Measurements from ENCODE around the gene GRB10.

The GRB10 gene

GRCh38 chr7:50559881-50560280, 222.8 kb downstream of the GRB10 start (continued):
- TF ChIP-seq, protein P1, sequence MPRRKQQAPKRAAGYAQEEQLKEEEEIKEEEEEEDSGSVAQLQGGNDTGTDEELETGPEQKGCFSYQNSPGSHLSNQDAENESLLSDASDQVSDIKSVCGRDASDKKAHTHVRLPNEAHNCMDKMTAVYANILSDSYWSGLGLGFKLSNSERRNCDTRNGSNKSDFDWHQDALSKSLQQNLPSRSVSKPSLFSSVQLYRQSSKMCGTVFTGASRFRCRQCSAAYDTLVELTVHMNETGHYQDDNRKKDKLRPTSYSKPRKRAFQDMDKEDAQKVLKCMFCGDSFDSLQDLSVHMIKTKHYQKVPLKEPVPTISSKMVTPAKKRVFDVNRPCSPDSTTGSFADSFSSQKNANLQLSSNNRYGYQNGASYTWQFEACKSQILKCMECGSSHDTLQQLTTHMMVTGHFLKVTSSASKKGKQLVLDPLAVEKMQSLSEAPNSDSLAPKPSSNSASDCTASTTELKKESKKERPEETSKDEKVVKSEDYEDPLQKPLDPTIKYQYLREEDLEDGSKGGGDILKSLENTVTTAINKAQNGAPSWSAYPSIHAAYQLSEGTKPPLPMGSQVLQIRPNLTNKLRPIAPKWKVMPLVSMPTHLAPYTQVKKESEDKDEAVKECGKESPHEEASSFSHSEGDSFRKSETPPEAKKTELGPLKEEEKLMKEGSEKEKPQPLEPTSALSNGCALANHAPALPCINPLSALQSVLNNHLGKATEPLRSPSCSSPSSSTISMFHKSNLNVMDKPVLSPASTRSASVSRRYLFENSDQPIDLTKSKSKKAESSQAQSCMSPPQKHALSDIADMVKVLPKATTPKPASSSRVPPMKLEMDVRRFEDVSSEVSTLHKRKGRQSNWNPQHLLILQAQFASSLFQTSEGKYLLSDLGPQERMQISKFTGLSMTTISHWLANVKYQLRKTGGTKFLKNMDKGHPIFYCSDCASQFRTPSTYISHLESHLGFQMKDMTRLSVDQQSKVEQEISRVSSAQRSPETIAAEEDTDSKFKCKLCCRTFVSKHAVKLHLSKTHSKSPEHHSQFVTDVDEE (CRISPR knock-in tag; IDR thresholded peaks at IDR 0.05) = no peak
- TF ChIP-seq OSR1 (CRISPR knock-in tag; IDR thresholded peaks at IDR 0.05) (no peak), ESRRG (CRISPR knock-in tag; IDR thresholded peaks at IDR 0.05) (no peak), TOX (CRISPR knock-in tag; IDR thresholded peaks at IDR 0.05; ENCODE audit: borderline replicate concordance) (no peak)
- TF ChIP-seq, protein P2, sequence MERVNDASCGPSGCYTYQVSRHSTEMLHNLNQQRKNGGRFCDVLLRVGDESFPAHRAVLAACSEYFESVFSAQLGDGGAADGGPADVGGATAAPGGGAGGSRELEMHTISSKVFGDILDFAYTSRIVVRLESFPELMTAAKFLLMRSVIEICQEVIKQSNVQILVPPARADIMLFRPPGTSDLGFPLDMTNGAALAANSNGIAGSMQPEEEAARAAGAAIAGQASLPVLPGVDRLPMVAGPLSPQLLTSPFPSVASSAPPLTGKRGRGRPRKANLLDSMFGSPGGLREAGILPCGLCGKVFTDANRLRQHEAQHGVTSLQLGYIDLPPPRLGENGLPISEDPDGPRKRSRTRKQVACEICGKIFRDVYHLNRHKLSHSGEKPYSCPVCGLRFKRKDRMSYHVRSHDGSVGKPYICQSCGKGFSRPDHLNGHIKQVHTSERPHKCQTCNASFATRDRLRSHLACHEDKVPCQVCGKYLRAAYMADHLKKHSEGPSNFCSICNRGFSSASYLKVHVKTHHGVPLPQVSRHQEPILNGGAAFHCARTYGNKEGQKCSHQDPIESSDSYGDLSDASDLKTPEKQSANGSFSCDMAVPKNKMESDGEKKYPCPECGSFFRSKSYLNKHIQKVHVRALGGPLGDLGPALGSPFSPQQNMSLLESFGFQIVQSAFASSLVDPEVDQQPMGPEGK (CRISPR knock-in tag; IDR thresholded peaks at IDR 0.05; ENCODE audit: borderline replicate concordance) = no peak

- no peak for ATAC-seq
- TF ChIP-seq, protein P2 (CRISPR knock-in tag; IDR thresholded peaks at IDR 0.05; ENCODE audit: borderline replicate concordance) = no peak
- TF ChIP-seq PPARA (CRISPR knock-in tag; IDR thresholded peaks at IDR 0.05; ENCODE audit: borderline replicate concordance) (no peak), ZNF8 (CRISPR knock-in tag; IDR thresholded peaks at IDR 0.05) (no peak), ESRRG (CRISPR knock-in tag; IDR thresholded peaks at IDR 0.05) (no peak), GLIS3 (CRISPR knock-in tag; IDR thresholded peaks at IDR 0.05) (no peak), CSDC2 (CRISPR knock-in tag; IDR thresholded peaks at IDR 0.05) (no peak), BACH2 (CRISPR knock-in tag; IDR thresholded peaks at IDR 0.05; ENCODE audit: borderline replicate concordance) (no peak), TOX (CRISPR knock-in tag; IDR thresholded peaks at IDR 0.05; ENCODE audit: borderline replicate concordance) (no peak)
- TF ChIP-seq, protein P3, sequence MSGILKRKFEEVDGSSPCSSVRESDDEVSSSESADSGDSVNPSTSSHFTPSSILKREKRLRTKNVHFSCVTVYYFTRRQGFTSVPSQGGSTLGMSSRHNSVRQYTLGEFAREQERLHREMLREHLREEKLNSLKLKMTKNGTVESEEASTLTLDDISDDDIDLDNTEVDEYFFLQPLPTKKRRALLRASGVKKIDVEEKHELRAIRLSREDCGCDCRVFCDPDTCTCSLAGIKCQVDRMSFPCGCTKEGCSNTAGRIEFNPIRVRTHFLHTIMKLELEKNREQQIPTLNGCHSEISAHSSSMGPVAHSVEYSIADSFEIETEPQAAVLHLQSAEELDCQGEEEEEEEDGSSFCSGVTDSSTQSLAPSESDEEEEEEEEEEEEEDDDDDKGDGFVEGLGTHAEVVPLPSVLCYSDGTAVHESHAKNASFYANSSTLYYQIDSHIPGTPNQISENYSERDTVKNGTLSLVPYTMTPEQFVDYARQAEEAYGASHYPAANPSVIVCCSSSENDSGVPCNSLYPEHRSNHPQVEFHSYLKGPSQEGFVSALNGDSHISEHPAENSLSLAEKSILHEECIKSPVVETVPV (CRISPR knock-in tag; IDR thresholded peaks at IDR 0.05) = no peak
Measured at GRCh38 chr7:50558294-50559053, 224.2 kb downstream of the GRB10 start.

DNA sequence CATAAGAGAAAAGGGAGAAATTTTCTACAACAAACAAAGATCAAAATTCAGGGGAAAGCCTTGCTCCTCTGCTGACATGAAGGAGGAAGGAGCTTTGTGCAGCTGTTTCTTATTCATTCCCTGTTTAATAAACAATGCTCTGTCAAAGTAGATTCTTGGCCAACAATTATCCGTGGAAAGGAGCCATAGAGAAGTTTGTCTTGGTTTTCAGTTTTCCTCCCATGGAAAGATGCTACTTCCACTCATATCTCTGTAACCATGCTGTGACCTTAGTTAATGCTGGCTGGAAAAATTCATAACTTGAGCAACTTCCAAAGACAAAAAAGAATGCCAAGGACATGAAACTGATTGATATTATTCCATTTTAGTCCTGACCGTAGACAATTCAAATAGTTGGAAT, 225.6 kb downstream of the GRB10 start:
- no peak for ATAC-seq
- TF ChIP-seq TOX (CRISPR knock-in tag; IDR thresholded peaks at IDR 0.05; ENCODE audit: borderline replicate concordance) = no peak
- TF ChIP-seq, protein P4, sequence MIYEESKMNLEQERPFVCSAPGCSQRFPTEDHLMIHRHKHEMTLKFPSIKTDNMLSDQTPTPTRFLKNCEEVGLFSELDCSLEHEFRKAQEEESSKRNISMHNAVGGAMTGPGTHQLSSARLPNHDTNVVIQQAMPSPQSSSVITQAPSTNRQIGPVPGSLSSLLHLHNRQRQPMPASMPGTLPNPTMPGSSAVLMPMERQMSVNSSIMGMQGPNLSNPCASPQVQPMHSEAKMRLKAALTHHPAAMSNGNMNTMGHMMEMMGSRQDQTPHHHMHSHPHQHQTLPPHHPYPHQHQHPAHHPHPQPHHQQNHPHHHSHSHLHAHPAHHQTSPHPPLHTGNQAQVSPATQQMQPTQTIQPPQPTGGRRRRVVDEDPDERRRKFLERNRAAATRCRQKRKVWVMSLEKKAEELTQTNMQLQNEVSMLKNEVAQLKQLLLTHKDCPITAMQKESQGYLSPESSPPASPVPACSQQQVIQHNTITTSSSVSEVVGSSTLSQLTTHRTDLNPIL (CRISPR knock-in tag; IDR thresholded peaks at IDR 0.05; ENCODE audit: low read depth) = no peak
- no peak for TF ChIP-seq ZFP30 (CRISPR knock-in tag; IDR thresholded peaks at IDR 0.05)
- TF ChIP-seq ZC3H10 (CRISPR knock-in tag; IDR thresholded peaks at IDR 0.05) = no peak
- TF ChIP-seq RARB (CRISPR knock-in tag; IDR thresholded peaks at IDR 0.05) = no peak

GRCh38 chr7:50556247-50556991, 226.3 kb downstream of the GRB10 start:
- TF ChIP-seq, protein P5, sequence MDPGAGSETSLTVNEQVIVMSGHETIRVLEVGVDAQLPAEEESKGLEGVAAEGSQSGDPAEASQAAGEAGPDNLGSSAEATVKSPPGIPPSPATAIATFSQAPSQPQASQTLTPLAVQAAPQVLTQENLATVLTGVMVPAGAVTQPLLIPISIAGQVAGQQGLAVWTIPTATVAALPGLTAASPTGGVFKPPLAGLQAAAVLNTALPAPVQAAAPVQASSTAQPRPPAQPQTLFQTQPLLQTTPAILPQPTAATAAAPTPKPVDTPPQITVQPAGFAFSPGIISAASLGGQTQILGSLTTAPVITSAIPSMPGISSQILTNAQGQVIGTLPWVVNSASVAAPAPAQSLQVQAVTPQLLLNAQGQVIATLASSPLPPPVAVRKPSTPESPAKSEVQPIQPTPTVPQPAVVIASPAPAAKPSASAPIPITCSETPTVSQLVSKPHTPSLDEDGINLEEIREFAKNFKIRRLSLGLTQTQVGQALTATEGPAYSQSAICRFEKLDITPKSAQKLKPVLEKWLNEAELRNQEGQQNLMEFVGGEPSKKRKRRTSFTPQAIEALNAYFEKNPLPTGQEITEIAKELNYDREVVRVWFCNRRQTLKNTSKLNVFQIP (CRISPR knock-in tag; IDR thresholded peaks at IDR 0.05; ENCODE audit: borderline replicate concordance, low read depth) = no peak
- no peak for TF ChIP-seq TCF4 (CRISPR knock-in tag; IDR thresholded peaks at IDR 0.05; ENCODE audit: borderline replicate concordance)
- TF ChIP-seq ZFP3 (CRISPR knock-in tag; IDR thresholded peaks at IDR 0.05) = no peak
- no peak for TF ChIP-seq GLIS3 (CRISPR knock-in tag; IDR thresholded peaks at IDR 0.05)
- no peak for TF ChIP-seq ZNF8 (CRISPR knock-in tag; IDR thresholded peaks at IDR 0.05)
- no peak for TF ChIP-seq TOX (CRISPR knock-in tag; IDR thresholded peaks at IDR 0.05; ENCODE audit: borderline replicate concordance)
- TF ChIP-seq CSDC2 (CRISPR knock-in tag; IDR thresholded peaks at IDR 0.05) = no peak
- no peak for TF ChIP-seq ZC3H10 (CRISPR knock-in tag; IDR thresholded peaks at IDR 0.05)
- no peak for TF ChIP-seq ISL1 (CRISPR knock-in tag; IDR thresholded peaks at IDR 0.05)
- TF ChIP-seq, protein P3 (CRISPR knock-in tag; IDR thresholded peaks at IDR 0.05) = no peak
- no peak for ATAC-seq
